ENCODE results near the gene PKP1. TPM values are rescaled to one million over a fixed set of nuclear protein-coding genes. Genes with fewer than 3 reads are reported as not detected.
"Not testable (repeated sequence)": the region's sequence is repeated elsewhere in the genome, so short reads cannot be mapped to it uniquely, and the experiment has no call there.

Gene PKP1, protein sequence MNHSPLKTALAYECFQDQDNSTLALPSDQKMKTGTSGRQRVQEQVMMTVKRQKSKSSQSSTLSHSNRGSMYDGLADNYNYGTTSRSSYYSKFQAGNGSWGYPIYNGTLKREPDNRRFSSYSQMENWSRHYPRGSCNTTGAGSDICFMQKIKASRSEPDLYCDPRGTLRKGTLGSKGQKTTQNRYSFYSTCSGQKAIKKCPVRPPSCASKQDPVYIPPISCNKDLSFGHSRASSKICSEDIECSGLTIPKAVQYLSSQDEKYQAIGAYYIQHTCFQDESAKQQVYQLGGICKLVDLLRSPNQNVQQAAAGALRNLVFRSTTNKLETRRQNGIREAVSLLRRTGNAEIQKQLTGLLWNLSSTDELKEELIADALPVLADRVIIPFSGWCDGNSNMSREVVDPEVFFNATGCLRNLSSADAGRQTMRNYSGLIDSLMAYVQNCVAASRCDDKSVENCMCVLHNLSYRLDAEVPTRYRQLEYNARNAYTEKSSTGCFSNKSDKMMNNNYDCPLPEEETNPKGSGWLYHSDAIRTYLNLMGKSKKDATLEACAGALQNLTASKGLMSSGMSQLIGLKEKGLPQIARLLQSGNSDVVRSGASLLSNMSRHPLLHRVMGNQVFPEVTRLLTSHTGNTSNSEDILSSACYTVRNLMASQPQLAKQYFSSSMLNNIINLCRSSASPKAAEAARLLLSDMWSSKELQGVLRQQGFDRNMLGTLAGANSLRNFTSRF
- total RNA-seq, result not detected

- no peak for DNase-seq
Observed at GRCh38 chr1:201282931-201283829, at the start of gene PKP1. Gene PKP1 (plus strand): TSS chr1:201283506. CDS start chr1:201283703, 197 bp downstream.

DNA sequence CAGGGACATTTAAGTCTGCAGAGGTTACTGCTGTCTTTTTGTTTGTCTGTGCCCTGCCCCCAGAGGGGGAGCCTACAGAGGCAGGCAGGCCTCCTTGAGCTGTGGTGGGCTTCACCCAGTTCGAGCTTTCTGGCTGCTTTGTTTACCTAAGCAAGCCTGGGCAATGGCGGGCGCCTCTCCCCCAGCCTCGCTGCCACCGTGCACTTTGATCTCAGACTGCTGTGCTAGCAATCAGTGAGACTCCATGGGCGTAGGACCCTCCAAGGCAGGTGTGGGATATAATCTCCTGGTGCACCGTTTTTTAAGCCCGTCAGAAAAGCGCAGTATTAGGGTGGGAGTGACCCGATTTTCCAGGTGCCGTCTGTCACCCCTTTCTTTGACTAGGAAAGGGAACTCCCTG is 43.7 kb upstream of the PKP1 start:
- not testable (repeated sequence) for DNase-seq

- DNase-seq, result no peak
Observed at GRCh38 chr1:201240171-201240570, 43.1 kb upstream of the PKP1 start.

DNA sequence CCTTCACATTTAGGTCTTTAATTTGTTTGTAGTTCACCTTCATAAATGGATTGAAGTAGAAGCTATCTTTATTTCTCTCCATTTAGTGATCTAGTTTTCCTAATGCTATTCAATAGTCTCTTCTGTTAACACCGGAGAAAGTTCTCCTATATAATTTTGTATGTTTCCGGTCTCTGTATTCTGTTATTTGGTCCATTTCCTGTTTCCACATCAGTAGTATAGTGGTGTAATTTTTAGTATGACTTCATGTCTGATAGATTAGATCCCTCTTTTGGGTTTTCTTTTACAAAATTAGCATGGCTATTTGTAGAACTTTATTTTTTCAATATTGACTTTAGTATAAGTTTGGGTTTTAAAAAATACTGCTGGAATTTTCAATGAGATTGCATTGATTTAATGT is 41.6 kb upstream of the PKP1 start:
- no peak for DNase-seq

DNA sequence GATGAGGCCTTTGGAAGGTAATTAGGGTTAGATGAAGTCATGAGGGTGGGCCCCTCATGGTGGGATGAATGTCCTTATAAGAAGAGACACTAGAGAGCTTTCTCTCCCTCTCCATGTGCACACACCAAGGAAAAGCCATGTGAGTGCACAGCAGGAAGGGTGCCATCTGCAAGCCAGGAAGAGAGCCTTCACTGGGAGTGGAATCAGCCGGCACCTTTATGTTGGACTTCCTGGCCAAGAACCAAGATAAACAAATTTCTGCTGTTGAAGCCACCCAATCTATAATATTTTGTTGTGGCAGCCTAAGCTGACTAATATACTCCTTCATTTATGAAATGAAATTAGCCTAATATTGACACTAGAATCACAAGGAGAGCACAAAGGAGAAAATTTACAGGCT is 38.2 kb upstream of the PKP1 start:
- no peak for DNase-seq

DNA sequence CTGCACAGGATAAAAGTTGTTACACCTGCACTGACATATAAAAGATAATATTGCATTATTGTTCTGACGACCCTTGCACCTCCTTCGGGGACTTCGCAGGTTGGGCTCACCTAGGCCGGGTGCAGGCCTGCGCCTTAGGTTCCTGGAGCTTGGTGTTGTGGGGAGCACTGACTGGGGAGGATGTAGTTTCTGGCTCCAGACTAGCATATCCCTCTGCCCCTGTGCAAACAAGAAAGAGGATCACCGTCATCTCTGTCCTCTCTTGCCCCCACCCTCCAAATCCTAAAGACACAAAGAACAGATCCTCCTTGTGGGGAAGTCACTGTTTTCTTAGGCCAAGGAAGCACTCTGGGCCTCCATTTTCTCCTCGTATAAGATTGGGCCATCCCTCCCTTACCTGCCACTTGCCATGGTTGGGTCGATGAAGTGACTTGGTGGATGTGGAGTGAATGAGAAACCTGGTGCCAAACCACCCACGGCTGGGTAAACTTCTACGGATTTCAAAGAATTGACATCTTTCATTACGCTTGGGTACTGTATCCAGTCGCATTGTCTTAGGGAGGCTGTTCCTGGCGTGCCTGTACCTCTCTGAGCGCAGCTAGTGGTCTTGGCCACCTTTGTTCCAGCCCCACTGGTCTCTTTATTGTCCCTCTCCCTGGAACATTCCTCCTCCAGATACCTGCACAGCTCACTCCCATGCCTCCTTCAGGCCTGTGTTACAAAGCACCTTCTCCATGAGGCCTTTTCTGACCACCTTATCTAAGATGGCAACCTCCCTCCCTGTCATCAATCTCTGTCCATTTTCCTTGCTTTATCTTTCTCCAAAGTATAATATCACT is 34.4 kb upstream of the PKP1 start:
- DNase-seq, result no peak

DNA sequence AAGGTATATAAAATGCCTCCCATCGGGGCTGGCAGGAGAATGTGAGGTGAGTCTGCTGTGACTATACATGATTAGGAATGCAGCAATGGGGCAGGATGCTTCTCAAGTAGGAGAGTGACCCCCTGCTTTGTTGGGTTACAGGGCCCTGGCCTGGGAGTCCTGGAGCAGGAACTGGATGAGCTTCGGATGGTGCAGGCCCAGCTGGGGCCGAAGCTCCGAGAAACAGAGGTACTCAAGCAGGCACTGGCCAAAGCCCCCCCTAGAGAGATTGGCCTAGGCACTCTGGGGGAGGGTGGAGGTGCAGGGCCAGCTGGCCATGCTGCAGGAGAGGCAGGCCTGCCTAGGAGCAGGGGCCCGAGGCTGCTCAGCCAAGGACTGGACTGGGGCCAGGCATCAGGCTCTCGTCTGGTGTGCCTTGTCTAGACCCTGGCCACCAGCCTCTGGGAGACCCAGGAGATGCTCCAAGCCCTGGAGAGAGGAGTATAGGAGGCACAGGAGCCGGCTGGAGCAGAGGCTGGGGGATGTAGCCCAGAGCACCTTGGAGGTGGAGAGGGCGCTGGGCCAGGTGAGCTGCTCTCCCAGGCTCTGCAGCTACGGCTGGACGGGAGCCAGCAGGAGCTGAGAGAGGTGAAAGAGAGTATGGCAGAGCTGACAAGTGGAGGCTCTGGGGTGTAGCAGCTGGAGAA is 32.8 kb upstream of the PKP1 start:
- no peak for DNase-seq

DNA sequence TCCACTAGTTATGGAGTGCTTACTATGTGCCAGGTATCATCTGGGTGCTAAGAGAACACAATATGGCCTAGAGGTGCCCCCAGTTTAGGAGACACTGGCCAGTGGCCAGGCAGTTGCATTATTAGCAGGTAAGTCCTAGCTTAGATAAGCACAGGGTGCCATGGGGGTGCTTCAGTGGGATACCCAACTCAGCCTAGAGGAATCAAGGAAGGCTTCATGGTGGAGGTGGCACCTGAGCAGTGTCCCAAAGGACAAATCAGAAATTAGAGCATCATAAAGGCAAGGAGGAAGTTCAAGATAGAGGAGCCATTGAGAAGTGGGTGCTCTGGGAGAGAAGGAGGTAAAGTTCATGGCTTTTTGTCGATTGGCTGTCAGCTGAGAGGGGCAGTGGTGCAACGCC is 31.9 kb upstream of the PKP1 start:
- DNase-seq, result no peak

- DNase-seq, result no peak
Observed at GRCh38 chr1:201251851-201252430, 31.4 kb upstream of the PKP1 start.

DNA sequence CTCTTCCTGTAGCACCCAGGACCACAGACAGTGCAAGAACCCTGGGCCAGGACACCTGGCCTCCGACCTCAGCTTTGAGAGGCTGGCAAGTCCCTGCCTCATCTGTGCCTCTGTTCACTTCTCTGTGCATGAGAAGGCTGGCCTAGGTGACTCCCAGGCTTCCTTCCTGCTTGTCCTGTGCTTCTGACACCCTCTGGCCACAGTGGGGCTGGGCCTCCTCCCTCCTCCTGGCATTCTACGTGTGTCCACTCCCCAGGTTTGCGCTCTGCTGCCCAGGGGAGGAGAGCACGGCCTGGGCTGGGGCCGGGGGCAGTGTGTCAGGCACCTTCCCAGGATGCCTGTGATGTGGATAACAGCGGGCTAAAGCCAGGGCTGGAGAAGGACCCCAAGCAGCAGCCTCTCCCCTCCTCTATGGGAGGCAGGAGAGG is 30.3 kb upstream of the PKP1 start:
- DNase-seq, result no peak

- DNase-seq, result no peak
Observed at GRCh38 chr1:201253411-201253810, 29.9 kb upstream of the PKP1 start.

- DNase-seq, result no peak
Observed at GRCh38 chr1:201253906-201254624, 29.2 kb upstream of the PKP1 start.

DNA sequence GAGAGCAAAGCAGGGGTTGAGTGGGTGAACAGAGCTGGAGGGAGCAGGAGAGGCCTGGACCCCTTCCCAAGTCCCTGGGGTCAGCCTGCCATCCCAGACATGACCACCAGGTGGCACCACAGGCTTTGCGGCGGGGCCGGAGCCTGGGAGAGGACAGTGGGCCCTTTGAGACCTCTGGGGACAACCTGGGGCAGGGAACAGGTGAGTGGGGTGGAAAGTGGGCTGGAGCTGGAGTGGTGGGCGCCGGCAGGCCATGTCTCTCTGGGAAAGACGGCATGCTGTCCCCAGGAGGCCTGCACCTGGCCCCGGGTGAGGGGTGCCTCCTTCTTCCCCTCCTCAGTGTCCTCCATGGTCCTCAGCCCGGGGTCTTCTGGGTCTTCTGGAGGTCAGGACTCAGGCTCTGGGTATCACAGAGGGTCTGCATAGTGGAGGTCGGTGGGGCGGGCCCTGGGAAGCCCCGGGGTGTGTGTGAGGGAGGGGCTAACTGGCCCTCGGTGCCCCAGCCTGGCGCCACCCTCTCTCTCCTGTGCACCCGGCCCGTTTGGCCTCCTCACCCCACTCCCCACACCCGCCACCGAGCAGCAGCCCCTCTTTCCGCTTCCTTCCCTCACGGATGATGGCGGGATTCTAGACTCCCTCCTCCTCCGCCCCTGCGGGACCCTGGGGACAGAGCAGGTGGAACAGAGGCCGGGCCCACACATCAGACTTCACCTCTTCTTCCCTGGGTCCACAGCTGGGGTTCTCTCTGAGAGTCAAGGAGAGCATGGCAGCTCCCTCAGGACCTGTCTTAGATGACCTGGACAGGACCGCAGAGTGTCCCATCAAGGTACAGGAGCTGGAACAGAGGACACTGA is 28.5 kb upstream of the PKP1 start:
- peak; percentile 47 for DNase-seq

DNA sequence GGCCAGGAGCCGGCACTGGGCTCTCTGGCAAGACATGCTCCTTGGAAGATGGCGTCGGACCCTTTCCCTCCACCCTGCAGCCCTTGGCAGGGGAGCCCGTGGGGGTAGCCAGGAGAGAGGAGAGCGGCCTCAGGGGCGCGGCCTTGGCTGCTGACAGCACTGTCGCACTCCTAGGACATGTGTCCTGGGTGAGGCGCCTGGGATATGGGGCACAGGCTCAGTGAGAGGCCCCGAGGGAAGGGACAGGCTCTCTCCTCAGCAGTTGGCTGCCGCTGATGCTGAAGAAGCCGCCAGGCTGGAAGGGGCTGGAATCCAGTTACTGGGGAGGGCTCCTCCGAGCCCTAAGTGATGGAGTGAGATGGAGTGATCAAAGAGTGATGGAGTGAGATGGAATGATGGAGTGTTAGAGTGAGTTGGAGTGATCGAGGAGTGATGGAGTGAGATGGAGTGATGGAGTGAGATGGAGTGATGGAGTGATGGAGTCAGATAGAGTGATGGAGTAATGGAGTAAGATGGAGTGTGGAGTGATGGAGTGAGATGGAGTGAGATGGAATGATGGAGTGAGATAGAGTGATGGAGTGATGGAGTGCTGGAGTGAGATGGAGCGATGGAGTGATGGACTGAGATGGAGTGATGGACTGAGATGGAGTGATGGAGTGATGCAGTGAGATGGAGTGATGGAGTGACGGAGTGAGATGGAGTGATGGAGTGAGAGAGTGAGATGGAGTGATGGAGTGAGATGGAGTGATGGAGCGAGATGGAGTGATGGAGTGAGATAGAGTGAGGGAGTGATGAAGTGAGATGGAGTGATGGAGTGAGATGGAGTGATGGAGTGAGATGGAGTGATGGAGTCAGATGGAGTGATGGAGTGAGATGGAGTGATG is 27.6 kb upstream of the PKP1 start:
- no peak for DNase-seq

- DNase-seq, result not testable (repeated sequence)
Observed at GRCh38 chr1:201258132-201258531, 25.2 kb upstream of the PKP1 start.

DNA sequence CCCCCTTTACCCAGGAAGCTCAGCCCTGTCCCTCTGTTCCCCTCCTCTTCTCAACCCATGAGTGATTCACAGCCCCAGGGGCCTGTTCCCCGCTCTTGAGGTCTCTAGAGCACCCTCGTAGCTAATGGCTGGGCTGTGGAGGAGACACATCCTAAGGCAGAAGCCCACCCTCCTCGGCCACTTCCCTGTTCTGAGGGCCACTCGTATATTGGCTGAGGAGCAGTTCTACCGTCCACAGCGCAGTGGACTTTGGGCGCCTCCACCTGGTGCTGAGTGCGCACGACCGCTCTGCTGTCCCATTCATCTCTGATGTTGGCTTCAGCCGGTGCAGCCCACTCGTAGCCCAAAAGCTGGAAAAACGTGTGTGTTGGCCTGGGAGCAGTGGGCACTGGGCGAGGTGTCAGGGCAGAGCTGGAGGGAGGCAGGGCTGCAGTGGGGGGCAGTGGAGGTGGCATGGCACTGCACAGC is 24.5 kb upstream of the PKP1 start:
- no peak for DNase-seq

GRCh38 chr1:201259476-201260235 is 23.6 kb upstream of the PKP1 start:
- no peak for DNase-seq

DNA sequence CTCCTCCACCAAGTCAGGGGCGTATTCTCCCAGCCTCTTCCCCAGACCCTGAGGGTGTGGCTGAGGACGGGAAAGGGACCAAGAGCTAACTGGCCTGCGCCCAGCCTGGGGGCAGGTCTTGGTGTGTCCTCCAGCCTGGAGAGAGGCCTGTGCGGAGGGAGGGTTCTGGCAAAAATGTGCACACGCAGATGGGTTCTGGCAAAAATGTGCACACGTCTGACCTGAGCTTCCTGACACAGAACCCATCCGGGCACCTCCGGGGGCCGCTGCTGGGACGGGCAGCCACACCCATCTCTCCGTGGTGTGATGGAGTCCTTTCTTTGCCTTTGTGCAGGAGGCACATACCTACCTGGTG is 23.1 kb upstream of the PKP1 start:
- no peak for DNase-seq
